Measurements from ENCODE around the gene BRI3.

GRCh38 chr7:98314469-98314868 lies 33.0 kb downstream of the BRI3 start:
- TF ChIP-seq CTCF (IDR thresholded peaks at IDR 0.05) (no peak), POLR2A (IDR thresholded peaks at IDR 0.05) (no peak)
